SU-DHL-6 (cell line): Measurements from ENCODE around the gene C5orf46.

Experiments
- H2AFZ ChIP-seq: fragments of 200-600 bp; sonication (generic); 2 replicates; pipeline ENCODE4 v1.6.1; 2014; ENCODE audit warnings: low read depth, mild to moderate bottlenecking, moderate library complexity, mixed read lengths, antibody characterized with exemption, low read length; ENCODE audit not compliant: severe bottlenecking
- H3F3A ChIP-seq: fragments of 200-600 bp; shearing (Covaris generic); 2 replicates; pipeline ENCODE4 v1.6.0; 2016; ENCODE audit warnings: antibody characterized with exemption, mild to moderate bottlenecking; ENCODE audit not compliant: insufficient read depth
- H3K27ac ChIP-seq: fragments of 200-600 bp; sonication (generic); 2 replicates; pipeline ENCODE4 v1.5.1; 2016; ENCODE audit warnings: low read depth, mild to moderate bottlenecking, low read length, moderate library complexity, mixed read lengths
- H3K27me3 ChIP-seq: fragments of 200-600 bp; sonication (generic), shearing (Covaris generic); 2 replicates; pipeline ENCODE4 v1.6.0; 2014; ENCODE audit warnings: mild to moderate bottlenecking, low read length
- H3K36me3 ChIP-seq: fragments of 200-600 bp; sonication (generic); 2 replicates; pipeline ENCODE4 v1.6.1; 2014; ENCODE audit warnings: mild to moderate bottlenecking, low read length, mixed read lengths
- H3K4me2 ChIP-seq: fragments of 300-600, 200-600 bp; shearing (Covaris generic), sonication (generic); 2 replicates; pipeline ENCODE4 v1.6.0; 2014; ENCODE audit warnings: low read length, low read depth, mild to moderate bottlenecking; ENCODE audit not compliant: poor library complexity, severe bottlenecking
- H3K4me3 ChIP-seq: fragments of 200-600 bp; sonication (generic); 2 replicates; pipeline ENCODE4 v1.5.1; 2014; ENCODE audit warnings: antibody characterized with exemption, low read length, mild to moderate bottlenecking, mixed read lengths; ENCODE audit not compliant: insufficient read depth, poor library complexity, severe bottlenecking
- H3K79me2 ChIP-seq: fragments of 200-600 bp; sonication (generic); 2 replicates; pipeline ENCODE4 v1.6.1; 2014; ENCODE audit warnings: mild to moderate bottlenecking, low read length, moderate library complexity; ENCODE audit not compliant: insufficient read depth
- H3K9ac ChIP-seq: fragments of 200-600 bp; sonication (generic); 2 replicates; pipeline ENCODE4 v1.7.0; 2014; ENCODE audit warnings: mild to moderate bottlenecking, low read length
- H3K9me2 ChIP-seq: fragments of 200-600 bp; sonication (generic); replicated peaks from 2 replicates; pipeline ENCODE4 v1.6.1; 2014; ENCODE audit warnings: low read length; ENCODE audit not compliant: insufficient read depth
- H3K9me3 ChIP-seq: fragments of 200-600 bp; sonication (generic); 2 replicates; pipeline ENCODE4 v1.6.1; 2014; ENCODE audit warnings: low read length, mixed read lengths; ENCODE audit not compliant: insufficient read depth
- H4K20me1 ChIP-seq: fragments of 200-600 bp; sonication (generic); 2 replicates; pipeline ENCODE4 v1.6.1; 2014; ENCODE audit warnings: low read depth, mild to moderate bottlenecking, antibody characterized with exemption, low read length, moderate library complexity, mixed read lengths
- EZH2phosphoT487 ChIP-seq: fragments of 200-600 bp; sonication (generic), shearing (Covaris generic); conservative IDR thresholded peaks from 2 replicates; pipeline ENCODE4 v1.6.1; 2018; ENCODE audit warnings: mild to moderate bottlenecking, antibody characterized with exemption, low read length, moderate library complexity, mixed read lengths
- TF ChIP-seq, protein P1 (sequence below): fragments of 200-600 bp; sonication (generic); IDR thresholded peaks from one replicate; pipeline ENCODE4 v1.5.1; 2017; ENCODE audit warnings: antibody characterized with exemption, mild to moderate bottlenecking, low read length, moderate library complexity; ENCODE audit not compliant: insufficient read depth, poor library complexity, severe bottlenecking

Gene C5orf46

DNA sequence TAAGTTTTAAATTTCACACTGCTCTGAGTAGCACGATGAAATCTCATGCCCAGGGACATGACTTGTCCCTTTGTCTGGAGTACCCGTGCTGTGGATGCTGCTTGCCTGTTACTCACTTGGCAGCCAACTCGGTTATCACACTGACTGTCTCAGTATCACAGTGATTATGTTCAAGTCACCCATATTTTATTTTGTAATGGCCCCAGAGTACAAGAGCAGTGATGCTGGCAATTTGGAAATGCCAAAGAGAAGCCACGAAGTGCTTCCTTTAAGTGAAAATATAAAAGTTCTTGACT, 50.6 kb downstream of the C5orf46 start:
- Histone ChIP-seq H3K9ac (no peak overlapping the region), H3K79me2 (no peaks in the 10 kb centered on the region), H3K4me2 (no peak overlapping the region), H3K9me2 (no peaks in the 10 kb centered on the region), H3K4me3 (no peak overlapping the region), H3K36me3 (no peaks in the 10 kb centered on the region), H4K20me1 (no peaks in the 10 kb centered on the region), H2AFZ (no peak overlapping the region), H3K9me3 (no peaks in the 10 kb centered on the region), H3F3A (no peaks in the 10 kb centered on the region), H3K27ac (no peak overlapping the region), H3K27me3 (no peaks in the 10 kb centered on the region)
- TF ChIP-seq EZH2phosphoT487 = no peak
- TF ChIP-seq, protein P1, sequence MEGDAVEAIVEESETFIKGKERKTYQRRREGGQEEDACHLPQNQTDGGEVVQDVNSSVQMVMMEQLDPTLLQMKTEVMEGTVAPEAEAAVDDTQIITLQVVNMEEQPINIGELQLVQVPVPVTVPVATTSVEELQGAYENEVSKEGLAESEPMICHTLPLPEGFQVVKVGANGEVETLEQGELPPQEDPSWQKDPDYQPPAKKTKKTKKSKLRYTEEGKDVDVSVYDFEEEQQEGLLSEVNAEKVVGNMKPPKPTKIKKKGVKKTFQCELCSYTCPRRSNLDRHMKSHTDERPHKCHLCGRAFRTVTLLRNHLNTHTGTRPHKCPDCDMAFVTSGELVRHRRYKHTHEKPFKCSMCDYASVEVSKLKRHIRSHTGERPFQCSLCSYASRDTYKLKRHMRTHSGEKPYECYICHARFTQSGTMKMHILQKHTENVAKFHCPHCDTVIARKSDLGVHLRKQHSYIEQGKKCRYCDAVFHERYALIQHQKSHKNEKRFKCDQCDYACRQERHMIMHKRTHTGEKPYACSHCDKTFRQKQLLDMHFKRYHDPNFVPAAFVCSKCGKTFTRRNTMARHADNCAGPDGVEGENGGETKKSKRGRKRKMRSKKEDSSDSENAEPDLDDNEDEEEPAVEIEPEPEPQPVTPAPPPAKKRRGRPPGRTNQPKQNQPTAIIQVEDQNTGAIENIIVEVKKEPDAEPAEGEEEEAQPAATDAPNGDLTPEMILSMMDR = no peak

DNA sequence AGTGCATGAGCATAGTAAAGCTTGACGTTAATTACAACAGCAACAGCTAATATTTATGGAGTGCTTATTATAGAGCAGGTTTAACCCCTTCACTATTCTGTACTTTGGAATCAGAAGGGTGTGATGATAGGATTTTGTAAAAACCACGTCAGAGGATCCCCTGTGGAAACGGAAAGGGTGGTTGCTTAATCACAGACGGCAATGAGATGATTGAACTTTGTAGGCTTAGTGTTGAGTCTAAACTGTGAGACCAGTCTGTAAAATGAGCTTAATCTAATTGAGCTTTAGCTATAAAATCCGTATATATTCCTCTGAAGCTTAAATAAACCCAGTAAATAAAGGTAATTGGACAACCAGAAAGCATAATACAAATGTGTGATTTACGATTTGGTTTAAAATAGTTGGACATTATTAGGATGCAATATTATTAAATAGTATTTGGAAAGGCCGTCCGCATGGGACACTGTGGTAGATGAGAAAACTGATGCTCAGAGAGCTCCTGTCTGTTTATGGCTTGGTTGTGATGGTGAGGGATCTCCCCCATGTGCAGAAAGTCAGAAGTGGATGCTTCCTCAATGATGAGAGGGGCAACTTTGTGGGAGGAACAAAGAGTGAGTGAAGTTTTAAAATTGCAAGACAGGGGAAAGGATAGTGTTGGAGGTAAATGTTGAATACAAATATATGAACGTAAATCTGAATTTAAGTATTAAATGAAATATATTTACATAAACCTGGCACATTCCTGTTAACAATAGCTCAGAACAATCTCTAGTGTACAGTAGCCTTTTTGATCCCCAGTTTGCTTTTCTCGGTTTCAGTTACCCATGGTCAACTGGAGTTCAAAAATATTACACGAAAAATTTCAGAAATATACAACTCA, 51.2 kb downstream of the C5orf46 start:
- Histone ChIP-seq H3K9me2 (no peaks in the 10 kb centered on the region), H3F3A (no peaks in the 10 kb centered on the region), H4K20me1 (no peaks in the 10 kb centered on the region), H3K36me3 (no peaks in the 10 kb centered on the region), H3K27me3 (no peaks in the 10 kb centered on the region), H2AFZ (no peak overlapping the region), H3K9ac (no peak overlapping the region), H3K27ac (no peak overlapping the region), H3K4me3 (no peak overlapping the region), H3K79me2 (no peaks in the 10 kb centered on the region), H3K4me2 (no peak overlapping the region), H3K9me3 (no peaks in the 10 kb centered on the region)
- TF ChIP-seq, protein P1 = no peak

DNA sequence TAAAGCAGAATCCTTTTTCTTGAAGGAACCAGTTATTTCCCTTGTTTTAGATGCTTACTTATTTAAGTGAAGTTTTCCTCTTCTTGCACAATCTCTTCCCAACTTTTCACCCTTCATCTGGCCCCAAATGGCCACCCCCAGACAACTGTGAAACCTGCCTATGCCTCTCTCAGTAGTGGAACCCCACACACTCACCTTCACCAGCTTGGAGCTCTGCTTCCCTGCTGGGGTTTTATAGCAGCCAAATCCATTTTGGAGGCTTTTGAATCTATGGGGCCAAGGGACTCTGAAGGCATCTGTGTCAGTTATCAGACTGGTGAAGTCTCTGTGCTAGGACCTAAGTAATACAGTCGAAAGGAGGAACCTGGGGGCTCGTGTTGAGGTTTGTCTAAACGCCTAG, 52.0 kb downstream of the C5orf46 start:
- Histone ChIP-seq H3K27ac (no peak overlapping the region), H3K9me3 (no peaks in the 10 kb centered on the region), H2AFZ (no peak overlapping the region), H3K9me2 (no peaks in the 10 kb centered on the region), H3K4me2 (no peak overlapping the region), H3K9ac (no peak overlapping the region), H4K20me1 (no peaks in the 10 kb centered on the region), H3K4me3 (no peak overlapping the region), H3K79me2 (no peaks in the 10 kb centered on the region), H3F3A (no peaks in the 10 kb centered on the region), H3K27me3 (no peaks in the 10 kb centered on the region), H3K36me3 (no peaks in the 10 kb centered on the region)
- TF ChIP-seq EZH2phosphoT487 = no peak
- TF ChIP-seq, protein P1 = no peak
